Measurements from ENCODE around the gene TNKS2.

DNA sequence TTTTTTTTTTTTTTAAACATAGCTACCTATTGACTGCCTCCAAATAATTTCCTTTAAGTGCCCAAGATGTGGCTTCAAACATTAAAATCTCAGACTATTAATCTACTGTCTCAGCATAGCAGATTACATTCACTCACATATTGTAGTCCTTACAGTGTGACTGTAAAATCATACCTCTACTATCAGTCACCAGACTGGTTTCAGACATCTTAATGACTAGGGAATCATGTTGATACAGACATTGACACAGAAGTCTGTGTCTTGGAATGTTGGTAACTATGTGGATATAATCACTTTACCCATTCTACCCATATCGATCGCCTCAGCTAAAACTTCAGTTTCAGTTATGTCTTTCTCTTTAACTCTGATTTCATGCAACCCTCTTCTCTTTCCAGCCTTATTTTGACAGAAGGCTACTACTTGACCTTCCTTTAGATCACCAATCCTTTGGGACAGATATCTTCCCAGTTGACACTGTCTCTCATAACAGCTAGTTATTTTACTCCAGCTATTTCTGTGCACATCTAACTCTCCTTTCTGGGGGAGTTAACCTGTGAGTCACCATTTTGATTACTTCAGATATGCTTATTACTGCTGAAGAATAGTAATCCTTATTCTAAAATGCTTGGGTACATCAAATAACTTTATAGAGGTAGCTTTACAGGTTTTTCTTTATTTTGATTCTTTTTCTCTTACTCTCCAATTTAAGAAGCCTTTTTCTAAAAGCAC lies 7.0 kb downstream of the TNKS2 start:
- TF ChIP-seq, protein P1, sequence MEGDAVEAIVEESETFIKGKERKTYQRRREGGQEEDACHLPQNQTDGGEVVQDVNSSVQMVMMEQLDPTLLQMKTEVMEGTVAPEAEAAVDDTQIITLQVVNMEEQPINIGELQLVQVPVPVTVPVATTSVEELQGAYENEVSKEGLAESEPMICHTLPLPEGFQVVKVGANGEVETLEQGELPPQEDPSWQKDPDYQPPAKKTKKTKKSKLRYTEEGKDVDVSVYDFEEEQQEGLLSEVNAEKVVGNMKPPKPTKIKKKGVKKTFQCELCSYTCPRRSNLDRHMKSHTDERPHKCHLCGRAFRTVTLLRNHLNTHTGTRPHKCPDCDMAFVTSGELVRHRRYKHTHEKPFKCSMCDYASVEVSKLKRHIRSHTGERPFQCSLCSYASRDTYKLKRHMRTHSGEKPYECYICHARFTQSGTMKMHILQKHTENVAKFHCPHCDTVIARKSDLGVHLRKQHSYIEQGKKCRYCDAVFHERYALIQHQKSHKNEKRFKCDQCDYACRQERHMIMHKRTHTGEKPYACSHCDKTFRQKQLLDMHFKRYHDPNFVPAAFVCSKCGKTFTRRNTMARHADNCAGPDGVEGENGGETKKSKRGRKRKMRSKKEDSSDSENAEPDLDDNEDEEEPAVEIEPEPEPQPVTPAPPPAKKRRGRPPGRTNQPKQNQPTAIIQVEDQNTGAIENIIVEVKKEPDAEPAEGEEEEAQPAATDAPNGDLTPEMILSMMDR (IDR thresholded peaks at IDR 0.05): no peak
- no peak for TF ChIP-seq EZH2phosphoT487 (IDR thresholded peaks at IDR 0.05)

All from neural progenitor cell (in vitro differentiated cells).